Fibroblast of peridontal ligament (primary cell): ENCODE measurements around the gene ATF4.
A peak's percentile ranks its signal among the peaks of the same experiment; 100 is the strongest.
"Not testable (repeated sequence)": the region's sequence is repeated elsewhere in the genome, so short reads cannot be mapped to it uniquely, and the experiment has no call there.

Experiments
- DNase-seq: peaks from one replicate; pipeline ENCODE4 v3.0.0-alpha.2; 2010; ENCODE audit errors: extremely low read depth

ATF4 gene

GRCh38 chr22:39511226-39511625 lies 9.1 kb upstream of the ATF4 start:
- no peak for DNase-seq

DNA sequence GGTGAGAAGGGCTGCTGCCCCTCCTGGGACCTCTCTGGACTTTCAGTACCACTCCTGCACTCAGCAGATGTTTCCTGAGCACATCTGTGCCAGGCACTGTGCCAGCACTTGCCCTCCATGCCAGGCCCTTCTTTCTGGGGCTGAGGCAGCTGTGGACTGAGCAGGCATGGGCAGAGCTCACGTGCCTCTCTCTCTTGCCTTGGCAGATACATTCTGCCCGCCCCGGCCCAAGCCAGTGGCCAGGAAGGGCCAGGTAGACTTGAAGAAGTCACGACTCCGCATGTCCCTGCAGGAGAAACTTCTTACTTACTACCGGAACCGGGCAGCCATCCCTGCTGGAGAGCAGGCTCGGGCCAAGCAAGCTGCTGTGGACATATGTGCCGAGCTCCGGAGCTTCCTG lies 8.3 kb upstream of the ATF4 start:
- no peak for DNase-seq

GRCh38 chr22:39513791-39514190 lies 6.6 kb upstream of the ATF4 start:
- no peak for DNase-seq

DNA sequence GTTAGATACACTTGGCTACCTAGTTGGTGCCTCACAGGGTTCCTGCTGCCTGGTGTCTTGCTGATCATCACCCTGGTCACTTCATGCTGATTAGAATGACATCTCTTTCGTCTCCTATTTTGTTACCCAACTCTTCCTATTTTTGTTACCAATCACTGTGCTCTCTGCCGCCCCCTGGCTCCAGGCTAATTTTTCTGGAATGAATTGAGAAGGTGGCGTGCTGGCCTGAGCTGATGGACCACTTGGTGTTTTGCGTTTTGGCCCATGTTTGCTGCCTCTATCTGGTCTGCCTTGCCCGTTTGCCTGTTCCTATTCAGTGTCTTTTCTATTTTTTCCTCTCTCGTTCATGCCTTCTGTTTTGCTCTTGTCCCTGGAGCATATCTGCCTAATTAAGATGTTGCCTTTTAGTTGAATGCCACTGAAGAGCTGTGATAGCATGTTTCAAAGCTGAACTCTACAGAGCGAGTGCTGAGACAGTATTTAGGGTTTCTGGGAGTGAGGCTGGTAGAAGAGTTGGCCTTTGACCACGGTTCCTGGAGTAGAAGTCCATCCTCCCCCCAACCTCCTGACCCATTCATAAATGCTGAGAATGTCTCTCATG lies 5.9 kb upstream of the ATF4 start:
- DNase-seq, result peak; percentile 58

DNA sequence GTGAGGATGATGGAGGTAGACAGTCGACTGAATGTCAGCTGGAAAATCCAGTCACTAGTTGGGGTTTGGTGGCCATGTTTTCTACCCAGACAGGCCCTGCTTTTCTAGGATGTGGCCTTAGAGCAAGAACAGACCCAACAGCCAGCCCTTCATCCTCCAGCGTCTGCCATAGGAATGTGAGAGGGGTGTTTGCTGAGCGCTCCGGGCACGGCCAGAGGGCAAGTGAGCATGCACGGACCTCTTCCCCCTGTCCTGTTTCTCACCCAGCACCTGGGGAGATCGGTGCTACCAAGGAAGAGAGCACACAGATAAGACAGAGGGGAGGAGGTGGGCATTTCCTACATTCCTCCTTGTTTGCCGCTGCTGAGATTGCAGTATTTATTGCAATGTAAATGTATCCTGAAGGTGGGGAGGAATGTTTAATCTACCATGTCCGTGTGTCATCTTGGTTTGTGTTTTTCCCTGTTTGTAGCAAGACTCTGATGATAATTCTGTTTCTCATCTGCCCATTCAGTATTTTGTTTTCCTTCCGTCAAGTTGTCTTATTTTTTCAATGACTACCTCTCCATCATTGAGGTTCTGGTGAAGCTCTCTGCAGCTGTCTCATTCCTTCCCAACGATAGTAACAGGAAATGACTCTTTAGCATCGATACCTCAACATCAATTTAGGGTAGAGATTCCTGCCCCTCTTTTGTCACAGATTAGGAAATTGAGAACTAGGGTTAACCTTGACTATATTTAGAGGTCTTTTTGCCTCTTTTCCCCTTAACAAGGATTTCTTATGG lies 4.9 kb upstream of the ATF4 start:
- no peak for DNase-seq

DNA sequence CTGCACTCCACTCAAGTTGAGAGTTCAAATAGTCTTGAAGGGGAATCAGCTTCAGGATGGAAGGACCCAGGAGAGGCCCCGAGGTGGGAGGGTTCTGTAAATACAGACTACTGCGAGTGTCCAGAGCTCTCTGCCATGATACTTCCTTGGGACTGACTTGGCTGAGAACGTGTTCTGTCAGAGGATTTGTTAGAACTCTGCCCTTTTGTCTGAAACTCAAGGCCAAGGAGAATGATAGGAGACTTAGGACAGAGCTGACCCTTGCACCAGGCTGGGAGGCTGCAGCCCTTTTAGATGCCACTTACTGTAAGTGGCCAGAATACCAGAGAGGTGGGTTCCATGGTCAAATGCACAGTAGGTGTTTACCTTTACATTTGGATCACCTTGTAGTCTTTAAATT lies 2.9 kb upstream of the ATF4 start:
- no peak for DNase-seq

- DNase-seq, result peak; percentile 45
Measured at GRCh38 chr22:39518144-39518786, 2.1 kb upstream of the ATF4 start.

DNA sequence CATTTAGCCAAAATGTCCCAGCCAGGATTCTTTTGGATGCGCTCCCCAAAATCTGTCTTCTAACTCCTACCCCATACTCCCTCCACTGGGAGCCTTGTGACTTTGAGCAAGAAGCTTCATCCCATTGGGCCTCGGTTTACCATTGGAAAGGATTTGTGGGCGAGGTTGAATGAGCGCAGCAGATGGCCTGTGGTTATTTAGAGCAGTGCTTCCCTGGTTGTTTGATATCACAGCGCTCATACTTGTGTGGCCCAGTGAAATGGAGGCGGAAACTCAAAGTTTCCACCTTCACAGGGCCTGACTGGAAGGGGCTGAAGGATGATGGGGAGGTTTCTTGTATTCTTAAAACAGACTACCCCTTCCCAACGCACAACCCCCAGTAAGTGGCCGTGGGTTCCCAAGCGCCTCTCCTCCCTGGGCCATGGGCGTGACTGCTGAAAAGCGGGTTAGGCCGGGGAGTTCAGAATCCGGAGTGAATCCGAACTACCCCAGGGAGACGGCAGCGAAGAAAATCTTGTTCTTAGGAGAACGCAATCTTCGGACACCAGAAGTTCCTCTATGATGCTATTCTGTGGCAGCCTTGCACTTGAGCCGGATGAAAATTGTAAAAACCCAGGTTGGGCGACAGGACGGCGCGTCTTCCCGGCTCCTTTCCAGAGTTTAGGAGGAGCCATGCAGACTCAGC lies 1.2 kb upstream of the ATF4 start:
- peak; percentile 53 for DNase-seq

- no peak for DNase-seq
Measured at GRCh38 chr22:39519681-39520225, 609 bp upstream of the ATF4 start.

- peak; percentile 80 for DNase-seq
Measured at GRCh38 chr22:39521106-39521885, 934 bp downstream of the ATF4 start.

- DNase-seq, result not testable (repeated sequence)
Measured at GRCh38 chr22:39522091-39522490, 1.7 kb downstream of the ATF4 start.

GRCh38 chr22:39522567-39523300 lies 2.4 kb downstream of the ATF4 start:
- peak; percentile 67 for DNase-seq

DNA sequence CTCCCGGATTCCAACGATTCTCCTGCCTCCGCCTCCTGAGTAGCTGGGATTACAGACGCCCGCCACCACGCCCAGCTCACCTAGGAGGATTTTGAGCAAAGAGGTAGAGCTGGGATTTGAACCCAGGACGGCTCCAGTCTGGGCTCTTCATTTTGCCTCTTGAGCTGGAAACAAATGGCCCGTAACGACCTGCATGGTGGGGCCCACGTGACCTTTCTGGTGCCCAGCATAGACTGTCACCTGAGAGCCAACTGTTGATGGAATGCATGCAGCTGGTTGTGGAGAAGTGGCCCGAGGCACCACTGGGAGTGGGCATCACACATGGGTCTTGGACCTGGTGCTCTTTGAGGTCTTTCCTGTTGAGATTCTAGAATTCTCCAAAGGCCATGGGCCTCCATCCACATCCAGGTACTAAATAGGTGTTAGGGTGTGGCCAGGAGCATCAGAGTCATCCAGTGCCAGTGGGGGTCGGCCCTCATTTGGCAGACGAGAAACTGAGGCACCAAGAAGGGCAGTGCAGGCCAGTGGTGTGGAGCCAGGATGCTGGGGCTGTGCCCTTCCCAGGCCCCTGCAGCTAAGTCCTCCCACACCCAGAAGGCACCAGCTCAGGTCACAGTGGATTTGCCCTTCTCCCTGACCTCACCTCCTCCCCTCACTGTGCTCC lies 3.9 kb downstream of the ATF4 start:
- DNase-seq, result no peak

- DNase-seq, result no peak
Measured at GRCh38 chr22:39524753-39525657, 4.6 kb downstream of the ATF4 start.

- DNase-seq, result no peak
Measured at GRCh38 chr22:39525658-39525975, 5.3 kb downstream of the ATF4 start.

DNA sequence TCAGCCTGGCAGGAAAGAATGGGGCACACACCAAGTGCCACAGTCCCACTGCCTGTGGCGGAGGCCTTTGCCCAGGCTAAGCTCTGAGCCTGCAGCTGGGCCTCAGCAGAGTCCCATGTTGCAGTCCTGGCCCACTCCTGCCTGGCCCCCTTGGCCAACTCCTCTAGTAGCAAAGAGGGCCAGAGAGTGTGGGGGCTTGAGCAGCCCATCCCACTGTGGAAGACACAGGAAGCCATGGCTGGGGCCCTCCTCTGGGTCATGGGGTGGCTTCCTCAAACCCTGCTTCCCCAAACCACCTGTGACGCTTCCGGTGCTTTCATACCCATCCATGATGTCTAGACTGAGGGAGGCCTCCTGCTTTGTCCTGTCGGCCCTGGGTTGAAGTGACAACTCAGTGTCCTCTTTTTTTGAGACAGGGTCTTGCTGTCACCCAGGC lies 6.4 kb downstream of the ATF4 start:
- no peak for DNase-seq

DNA sequence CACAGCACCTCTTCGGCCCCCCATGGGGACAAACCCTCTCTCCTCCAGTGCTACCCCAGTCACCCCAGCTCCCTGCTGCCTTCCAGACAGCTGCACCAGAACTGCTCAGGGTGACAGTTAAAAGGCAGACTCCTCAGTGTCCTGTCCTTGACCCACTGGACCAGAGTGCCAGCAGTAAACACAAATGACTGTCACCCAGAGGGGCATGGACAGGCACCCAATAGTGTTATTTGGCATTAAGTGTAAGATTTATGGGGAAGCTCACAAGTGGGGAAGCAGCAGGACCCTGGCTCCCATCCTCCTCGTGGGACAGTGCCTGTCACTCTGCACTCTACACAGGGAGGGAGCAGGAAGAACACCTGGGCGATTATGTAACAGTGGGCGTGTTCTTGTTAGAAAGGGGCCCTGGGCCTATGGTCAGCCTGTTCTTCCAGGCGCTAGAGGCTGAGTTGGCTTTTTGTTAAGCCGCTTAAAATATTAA lies 7.2 kb downstream of the ATF4 start:
- no peak for DNase-seq

DNA sequence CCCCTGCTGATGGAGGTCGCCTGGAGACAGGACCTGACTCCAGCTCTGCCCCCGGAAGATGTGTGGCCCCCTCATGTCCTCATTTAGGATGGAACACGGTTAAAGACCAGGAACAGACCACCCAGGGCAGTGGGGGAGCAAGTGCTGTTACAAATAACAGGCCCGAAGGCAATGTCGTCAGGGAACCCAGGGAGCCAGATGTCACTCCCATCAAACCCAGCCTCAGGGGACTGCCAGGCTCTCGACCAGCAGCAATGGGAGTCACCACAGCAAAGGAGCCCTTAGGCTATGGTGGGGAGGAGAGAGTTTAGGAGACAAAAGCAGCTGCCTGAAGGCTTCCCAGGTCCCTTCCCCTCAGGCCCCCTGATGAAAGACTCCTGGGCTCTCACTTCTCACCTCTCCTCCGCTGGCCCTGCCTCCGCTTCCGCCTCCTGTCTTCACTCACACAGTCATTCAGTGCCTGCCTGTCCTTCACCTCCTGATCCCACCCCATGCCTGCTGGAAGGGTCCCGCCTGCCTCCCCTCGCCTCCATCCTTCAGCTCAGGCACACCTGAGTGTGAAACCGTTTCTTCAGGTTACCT lies 7.8 kb downstream of the ATF4 start:
- no peak for DNase-seq
